NCI-H1436 (cell line): ENCODE data around the gene DDX24.

Experiments
- DNase-seq: peaks from one replicate; lab custom pipeline; 2025; lab: John Stamatoyannopoulos, UW

The DDX24 gene

GRCh38 chr14:94113908-94114588 lies 33.0 kb upstream of the DDX24 start:
- no peak for DNase-seq

DNA sequence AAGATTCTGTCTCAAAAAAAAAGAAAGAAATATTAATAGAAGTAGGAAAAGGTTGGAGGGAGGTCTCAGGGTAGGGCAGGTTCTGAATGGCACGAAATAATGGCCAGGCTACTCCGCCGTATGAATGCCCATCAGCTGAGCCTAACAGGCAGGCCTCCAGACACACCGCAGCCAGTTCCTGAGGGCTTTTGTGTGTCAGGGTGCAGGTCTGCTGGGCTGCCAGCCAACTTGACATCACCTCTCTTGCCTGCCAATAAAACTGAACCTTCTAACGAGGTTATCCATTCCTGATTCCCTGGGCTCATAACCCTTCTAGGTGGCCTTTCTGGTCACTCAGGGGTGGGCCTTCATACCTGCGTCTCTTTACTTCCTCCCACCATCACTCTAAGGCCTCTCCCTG lies 32.5 kb upstream of the DDX24 start:
- no peak for DNase-seq

GRCh38 chr14:94113073-94113472 lies 32.1 kb upstream of the DDX24 start:
- DNase-seq: no peak

DNA sequence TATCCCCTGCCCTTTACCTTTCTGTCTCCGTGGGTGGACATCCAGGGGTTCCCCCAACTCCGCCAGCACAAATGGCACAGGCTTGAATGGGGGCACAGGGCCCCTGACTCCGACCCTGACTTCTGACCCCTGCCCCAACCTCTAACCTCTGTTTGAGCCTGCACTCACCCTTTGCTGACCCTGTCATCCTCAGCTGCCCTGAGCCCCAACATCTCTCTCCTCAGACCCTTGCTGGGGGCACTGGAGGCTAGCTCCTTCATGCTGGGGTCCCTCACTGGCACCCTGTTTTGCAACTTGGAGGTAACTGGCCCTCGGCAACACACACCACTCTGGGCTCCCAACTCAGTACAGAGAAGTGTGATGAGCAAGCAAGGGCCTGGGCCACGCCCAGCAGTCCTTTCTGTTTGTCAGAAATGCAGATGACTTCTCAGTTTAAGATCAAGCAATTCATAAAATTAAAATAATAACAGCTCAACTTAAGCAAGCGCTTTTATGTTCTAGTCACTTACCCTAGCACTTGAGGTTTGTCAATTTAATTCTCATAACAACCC lies 31.6 kb upstream of the DDX24 start:
- no peak for DNase-seq

DNA sequence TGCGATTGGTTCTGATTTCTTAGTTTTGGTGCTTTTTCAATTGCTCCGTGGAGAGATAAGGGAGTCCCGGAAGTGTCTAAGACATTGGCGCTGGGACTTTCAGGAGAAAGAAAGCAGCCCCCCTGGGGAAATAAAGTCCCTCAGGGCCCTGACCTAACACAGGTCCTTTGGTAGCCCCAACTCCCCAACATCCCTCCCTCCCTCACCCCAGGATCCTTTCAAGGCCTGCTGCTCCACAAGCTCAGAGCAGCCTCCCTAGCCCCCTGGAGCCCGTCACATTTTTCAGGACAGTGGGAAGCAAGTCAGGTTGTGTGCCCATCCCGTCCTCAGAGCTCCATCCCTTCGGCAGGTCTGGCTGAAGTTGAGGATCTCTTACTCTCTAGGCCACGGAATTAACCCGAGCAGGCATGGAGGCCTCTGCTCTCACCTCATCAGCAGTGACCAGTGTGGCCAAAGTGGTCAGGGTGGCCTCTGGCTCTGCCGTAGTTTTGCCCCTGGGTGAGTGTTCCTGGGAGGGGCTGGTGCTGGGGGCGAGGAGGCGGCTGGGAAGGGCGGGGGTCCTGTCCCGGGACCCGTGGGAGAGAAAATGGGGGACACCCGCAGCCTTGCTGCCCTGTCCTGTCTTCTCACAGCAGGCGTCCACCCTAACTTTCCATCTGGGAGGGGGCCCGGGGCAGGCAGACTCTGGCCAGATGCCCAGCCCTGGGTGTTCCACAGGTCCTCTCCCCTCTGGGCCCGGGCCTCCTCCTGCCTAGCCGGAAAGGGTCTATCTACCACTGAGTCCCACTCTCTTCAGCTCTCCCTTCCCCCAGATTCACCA lies 30.5 kb upstream of the DDX24 start:
- DNase-seq: no peak

DNA sequence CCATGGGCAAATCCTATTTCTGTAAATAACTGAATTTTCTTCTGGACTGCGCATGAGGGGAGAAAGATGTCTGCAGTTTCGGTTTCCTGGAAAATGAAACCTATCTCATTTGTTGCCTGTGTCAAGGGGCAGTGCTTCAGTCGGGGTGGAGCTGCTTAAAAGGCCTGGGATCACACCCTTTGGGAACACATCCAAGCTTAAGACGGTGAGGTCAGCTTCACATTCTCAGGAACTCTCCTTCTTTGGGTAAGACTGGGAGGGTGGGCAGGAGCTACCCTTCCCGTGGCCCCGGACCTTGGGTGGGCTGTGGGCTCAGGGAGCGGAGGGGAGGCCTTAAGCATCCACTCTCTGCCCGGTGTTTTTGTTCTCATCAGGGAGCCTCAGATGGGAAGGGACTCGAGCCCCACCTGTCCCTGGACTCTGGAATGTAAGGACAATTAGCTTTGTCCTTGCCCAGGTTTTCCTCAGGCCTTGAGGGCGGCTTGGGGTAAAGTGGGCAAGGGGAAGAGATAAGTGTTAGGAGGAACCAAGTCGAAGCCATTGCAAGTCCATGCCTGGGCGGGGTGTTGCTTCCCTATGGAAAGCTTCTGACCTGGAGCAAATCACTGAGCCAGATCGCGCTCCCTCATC lies 29.7 kb upstream of the DDX24 start, which contains the start of gene IFI27:
Gene IFI27 (plus strand): TSS at position 185 of the 630 bp plus-strand sequence.
- DNase-seq: no peak

DNA sequence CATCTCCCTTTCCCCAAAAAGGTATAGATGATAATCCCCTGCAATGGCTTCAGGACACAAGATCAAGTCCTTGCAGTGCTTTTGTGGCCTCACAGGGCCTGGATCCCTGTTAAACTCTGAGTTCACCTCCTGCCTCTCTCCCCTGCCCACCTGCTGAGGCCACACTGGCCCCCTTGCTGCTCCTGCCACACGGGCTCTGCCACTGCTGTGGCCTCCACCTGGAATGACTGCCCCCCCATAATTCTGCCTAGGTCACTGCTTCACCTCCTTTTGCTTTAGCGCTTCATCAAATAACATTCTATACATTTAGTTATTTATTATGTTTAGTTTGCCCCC lies 28.9 kb upstream of the DDX24 start:
- no peak for DNase-seq

DNA sequence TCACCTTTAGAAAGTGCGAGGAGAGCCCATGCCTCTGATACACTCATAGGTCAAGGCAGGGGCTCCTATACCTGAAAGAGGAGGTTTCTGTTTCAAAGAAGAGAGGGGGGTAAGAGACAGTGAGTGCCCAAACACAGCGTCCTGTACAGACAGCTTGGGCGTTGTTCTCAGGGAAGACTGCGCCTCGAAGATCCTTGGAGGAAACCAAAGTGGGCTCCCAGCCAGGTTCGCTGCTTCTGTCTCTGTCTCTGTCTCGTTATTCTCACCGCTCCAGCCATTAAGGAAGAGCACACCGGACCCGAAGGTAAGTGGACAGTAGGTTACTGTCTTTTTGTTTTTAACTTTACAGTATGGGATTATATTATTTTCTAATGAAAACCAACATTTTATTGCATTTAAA lies 23.7 kb upstream of the DDX24 start:
- no peak for DNase-seq

DNA sequence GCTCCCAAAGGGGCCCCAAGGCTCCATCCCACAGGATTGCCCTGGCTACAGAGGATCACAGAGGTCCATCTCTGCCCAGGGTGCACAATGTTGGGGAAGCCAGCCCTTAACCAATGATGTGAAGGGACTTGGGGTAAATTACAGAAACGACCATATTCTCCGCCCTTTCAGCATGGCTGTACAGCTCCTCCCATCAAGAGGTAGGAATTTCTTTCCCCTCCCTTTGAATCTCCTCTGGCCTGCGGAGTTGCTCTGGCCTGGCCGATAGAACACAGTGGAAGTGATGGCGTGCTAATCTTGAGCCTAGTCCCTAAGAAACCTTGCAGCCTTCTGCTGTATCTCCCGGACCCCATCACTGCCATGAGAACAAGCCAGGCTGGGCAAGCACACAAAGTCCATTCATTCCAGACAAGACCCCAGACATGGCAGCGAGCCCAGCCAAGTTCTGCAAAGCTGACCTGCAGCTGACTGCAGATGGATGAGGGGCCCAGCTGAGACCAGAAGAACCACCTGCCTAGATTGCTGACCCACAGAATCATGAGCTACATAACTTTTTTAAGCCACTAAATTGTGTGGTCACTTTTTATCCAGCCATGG lies 22.6 kb upstream of the DDX24 start:
- DNase-seq: no peak

GRCh38 chr14:94102768-94103482 lies 21.9 kb upstream of the DDX24 start:
- no peak for DNase-seq

DNA sequence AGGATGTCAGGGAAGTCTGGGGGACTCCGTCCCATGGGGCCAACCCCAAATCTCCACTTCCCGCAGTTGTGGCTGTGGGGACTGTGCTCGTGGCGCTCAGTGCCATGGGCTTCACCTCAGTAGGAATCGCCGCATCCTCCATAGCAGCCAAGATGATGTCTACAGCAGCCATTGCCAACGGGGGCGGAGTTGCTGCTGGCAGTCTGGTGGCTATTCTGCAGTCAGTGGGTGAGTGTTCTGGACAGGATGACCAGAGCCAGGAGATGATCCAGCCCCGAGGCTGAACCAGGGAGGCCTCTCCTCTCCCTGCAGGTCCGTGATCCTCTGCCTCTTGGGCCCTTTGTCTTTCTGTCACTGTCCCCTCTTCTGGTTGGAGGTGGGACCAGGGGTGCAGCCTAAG lies 20.7 kb upstream of the DDX24 start:
- DNase-seq: no peak

DNA sequence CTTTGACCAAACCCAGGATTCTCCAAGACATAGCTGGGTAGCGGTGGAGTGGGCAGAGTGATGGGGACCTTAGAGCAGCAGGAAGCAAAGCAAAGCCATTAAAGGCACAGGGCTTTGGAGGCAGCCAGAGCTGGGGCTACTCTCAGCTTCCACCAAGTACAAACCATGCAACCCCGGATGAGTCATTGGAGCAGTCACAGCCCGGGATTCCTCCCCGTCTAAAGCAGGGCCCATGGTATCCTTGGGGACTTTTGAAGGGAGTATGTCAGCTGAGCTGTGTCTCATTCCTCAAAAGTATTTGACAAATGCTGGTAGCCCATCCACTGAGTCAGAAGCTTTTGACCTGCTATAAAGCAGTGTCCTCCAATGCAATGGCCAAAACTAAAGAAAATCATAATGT lies 19.8 kb upstream of the DDX24 start:
- no peak for DNase-seq

DNA sequence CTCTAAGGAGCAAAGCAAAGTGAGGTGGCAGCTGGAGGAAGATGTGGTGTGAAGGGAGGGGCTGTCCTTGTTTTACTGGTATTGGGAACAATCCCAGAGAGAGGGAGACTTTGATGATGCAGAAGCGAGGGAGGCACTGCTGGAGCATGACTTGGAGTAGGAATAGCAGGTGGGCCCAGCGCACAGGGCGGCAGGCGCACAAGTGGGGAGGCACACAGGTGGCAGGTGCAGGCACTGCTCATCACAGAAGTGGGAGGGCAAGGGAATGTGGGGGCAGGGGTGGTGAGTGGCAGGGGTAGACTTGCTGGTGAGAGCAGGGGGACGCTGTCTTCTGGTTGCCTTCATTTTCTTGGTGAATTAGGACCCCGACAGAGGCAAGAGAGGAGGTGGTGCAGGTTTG lies 18.0 kb upstream of the DDX24 start:
- no peak for DNase-seq

DNA sequence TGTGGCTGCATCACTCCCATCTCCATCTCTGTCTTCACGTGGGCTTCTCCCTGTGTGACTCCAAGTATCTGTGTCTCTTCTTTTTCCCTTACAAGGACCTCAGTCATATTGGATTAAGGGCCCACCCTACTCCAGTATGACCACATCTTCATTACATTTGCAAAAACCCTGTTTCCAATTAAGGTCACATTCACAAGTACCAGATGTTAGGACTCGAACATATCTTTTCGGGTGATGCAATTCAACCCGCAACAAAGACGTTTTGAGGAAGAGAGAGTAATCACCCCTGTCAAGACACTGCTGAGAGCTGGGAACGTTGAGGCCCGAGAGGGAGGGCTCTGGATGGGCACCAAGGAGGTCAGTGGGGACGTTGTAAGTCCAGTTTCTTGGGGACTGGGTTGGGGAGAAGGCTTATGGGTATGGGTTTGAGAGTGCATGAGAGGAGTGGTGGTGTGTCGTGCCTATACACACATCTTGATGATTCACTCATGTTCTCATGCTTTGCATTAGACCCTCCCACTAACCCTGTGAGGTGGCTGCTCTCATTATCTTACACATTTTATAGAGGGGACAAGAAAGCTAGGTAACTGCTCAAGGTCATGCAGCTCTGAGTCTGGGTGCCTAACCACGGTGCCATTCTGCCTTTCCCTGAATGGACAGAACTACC lies 17.5 kb upstream of the DDX24 start:
- no peak for DNase-seq

DNA sequence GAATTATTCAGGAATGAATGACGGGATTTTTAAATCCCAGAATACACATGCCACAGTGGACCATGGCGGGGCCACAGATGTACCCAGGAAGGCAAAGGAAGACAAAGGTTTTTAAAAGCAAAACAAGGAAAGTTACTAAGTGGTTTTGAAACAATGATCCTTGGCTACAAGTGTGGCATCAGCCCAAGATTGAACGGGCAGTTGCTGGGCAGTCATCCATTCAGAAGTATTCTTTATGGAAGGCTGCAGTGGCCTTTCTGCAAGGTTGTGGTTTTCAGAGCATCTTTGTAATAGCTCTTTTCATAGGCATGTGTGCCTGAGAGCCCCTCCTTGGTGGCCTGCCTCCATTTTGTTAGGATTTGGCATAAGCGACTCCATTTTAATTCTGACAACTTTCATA lies 16.1 kb upstream of the DDX24 start:
- no peak for DNase-seq

DNA sequence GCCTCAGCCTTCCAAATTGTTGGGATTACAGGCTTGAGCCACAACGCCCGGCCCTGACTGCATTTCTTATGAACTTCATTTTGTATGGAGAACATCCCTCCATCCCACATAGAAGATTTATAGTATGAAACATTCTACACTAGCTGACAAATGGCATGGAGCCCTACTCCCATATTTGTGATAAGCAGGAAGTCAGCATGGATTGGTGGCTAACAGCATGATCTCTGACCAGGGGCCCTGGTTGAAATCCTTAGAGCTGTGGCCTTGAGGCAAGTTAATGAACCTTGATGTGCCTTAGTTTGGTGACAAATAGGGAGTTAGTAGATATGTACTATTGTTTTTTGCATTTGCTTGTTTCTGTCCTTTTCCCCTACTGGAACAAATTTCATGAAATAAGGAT lies 12.4 kb upstream of the DDX24 start:
- DNase-seq: no peak

DNA sequence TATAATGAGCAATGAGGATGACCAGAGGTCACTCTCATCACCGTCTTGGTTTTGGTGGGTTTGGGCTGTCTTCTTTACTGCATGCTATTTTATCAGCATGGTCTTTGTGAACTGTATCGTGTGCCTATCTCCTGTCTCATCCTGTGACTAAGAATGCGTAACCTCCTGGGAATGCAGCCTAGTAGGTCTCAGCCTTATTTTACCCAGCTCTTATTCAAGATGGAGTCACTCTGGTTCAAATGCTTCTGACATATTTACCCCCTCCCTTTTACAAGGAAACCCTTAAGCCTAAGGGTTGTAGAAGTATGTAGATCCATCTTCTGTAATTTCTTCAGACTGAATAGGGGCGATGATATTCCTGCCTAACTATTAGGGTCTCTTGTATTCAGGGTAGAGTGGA lies 8.5 kb upstream of the DDX24 start:
- no peak for DNase-seq

DNA sequence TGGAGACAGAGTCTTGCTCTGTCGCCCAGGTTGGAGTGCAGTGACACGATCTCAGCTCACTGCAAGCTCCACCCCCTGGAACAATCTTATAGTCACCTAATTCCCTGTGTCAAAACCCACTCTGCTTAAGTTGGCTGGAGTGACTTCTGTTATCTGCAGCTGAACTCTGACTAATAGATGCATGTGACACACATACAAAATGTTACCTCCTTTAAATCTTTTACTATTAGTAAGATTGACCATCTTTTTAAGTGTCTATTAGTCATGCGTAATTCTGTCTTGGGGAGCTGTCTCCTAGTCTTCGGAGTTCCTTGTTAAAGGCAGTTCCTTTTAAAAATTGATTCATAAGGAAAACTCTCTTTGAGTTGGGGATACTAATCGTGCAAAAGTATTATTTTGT lies 7.5 kb upstream of the DDX24 start:
- DNase-seq: no peak

DNA sequence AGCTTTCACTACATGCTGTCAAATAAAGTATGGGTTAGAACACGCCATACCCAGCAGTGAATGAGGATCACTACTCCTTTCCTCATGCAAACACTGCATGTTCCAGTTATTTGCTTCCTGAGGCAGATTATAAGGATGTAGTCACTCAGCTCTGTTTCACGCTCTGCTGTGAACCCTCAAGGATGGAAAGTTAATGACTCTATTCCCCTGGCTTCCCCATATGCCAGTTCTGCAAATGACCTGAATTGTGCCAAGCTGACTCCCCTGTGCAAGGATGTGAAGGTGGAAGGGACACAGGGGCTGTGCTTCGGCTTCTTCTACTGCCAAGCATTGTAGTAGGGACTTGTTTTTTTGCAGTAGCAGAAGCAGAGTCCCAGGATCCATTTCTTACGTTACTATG lies 6.9 kb upstream of the DDX24 start:
- DNase-seq: no peak

DNA sequence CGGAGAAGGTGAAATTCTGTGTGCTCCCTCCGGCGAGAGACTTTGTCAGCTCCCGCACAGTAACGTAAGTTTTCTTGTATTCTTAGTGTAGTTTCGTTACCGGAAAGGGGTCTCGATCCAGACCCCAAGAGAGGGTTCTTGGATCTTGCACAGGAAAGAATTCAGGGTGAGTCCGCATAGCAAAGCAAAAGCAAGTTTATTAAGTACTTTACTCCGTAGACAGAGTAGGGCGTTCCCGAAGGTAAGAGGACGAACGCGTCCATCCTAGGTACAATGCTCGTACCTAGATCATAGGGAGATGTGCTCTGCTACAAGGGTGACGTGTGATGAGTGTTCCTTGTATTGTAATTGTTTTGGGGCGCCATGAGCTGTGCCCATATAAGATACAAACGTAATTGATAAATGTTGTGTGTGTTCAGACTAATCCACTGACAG lies 401 bp upstream of the DDX24 start:
- DNase-seq: no peak

GRCh38 chr14:94079891-94080620 lies 946 bp downstream of the DDX24 start:
- no peak for DNase-seq
